Gastrocnemius medialis (tissue), 4 donors: ENCODE measurements around the gene NOL9. TPM values are rescaled to one million over a fixed set of nuclear protein-coding genes. Genes with fewer than 3 reads are reported as not detected.

Experiments used
- ATAC-seq, 2 donors: fragments of 150-250 bp; one replicate each; pipeline ENCODE4 v1.9.1; 2016
- DNase-seq, 2 donors: peaks; one replicate each; pipeline ENCODE4 v3.0.0-alpha.2; 2019
- H3K27ac ChIP-seq, 4 donors: fragments of 200-600 bp; sonication (generic); 1 replicate in 1 of 4; 2 replicates in 3 of 4; pipeline ENCODE4 v1.5.1; 2016 to 2018; ENCODE audit warnings: mild to moderate bottlenecking in 2 of 4, moderate library complexity in 1 of 4
- H3K27me3 ChIP-seq, 3 donors: fragments of 200-600 bp; sonication (generic) in 2 of 3; 1 replicate in 1 of 3; 2 replicates in 2 of 3; pipeline versions ENCODE4 v1.5.1 to v1.6.0; 2016 to 2019; ENCODE audit warnings: mild to moderate bottlenecking in 1 of 3, moderate library complexity in 1 of 3
- H3K36me3 ChIP-seq, 2 donors: fragments of 200-600 bp; sonication (generic) in 1 of 2; one replicate each; pipeline ENCODE4 v1.5.1; 2017 to 2018
- H3K4me1 ChIP-seq, 2 donors: fragments of 200-600 bp; sonication (generic) in 1 of 2; one replicate each; pipeline ENCODE4 v1.5.1; 2016 to 2017; ENCODE audit warnings: mild to moderate bottlenecking in 2 of 2
- H3K4me3 ChIP-seq, 4 donors: fragments of 200-600 bp; sonication (generic) in 3 of 4; 1 replicate in 1 of 4; 2 replicates in 3 of 4; pipeline ENCODE4 v1.5.1; 2016 to 2019; ENCODE audit warnings: mild to moderate bottlenecking in 2 of 4
- H3K9me3 ChIP-seq, 3 donors: fragments of 200-600 bp; sonication (generic) in 2 of 3; 1 replicate in 1 of 3; 2 replicates in 2 of 3; pipeline ENCODE4 v1.5.1; 2016 to 2019
- POLR2A ChIP-seq, 2 donors: fragments of 450-650 bp; IDR thresholded peaks; one replicate each; pipeline ENCODE4 v1.6.1; 2017; ENCODE audit warnings: antibody characterized with exemption in 2 of 2, mild to moderate bottlenecking in 2 of 2, moderate library complexity in 2 of 2
- in situ Hi-C, 4 donors: fragments of 200-750 bp; cut with MboI; loops; one replicate each; pipeline versions ENCODE4 v1.15.0 to v1.8.0; 2017; ENCODE audit warnings: low sequenced_read_pairs in 4 of 4
- intact Hi-C: fragments of 100-400 bp; cut with DNase I; formaldehyde crosslinking; loops from one replicate; pipeline ENCODE4 v1.15.1; 2023; ENCODE audit warnings: low total_unique reads
- total RNA-seq, 4 donors: library from RNA; depleted of rRNA; stranded (reverse); fragments of >200 nt; gene quantifications; one replicate each; pipeline versions ENCODE4 v1.1.0 to v1.2.3, GENCODE V29; 2016
- TF ChIP-seq, protein P1 (sequence below), 5 experiments: fragments of 450-650 bp in 3 of 5; fragments of 200-600 bp in 2 of 5; sonication (generic) in 2 of 5; IDR thresholded peaks in 4 of 5; conservative IDR thresholded peaks in 1 of 5; 1 replicate in 4 of 5; 2 replicates in 1 of 5; pipeline ENCODE4 v1.5.1; 2016 to 2019; ENCODE audit warnings: antibody characterized with exemption in 5 of 5, mild to moderate bottlenecking in 3 of 5, moderate library complexity in 3 of 5

NOL9 gene
- total RNA-seq, 4 donors from 2014 or later: 13.6 to 33.0 (median 21.9) TPM

DNA sequence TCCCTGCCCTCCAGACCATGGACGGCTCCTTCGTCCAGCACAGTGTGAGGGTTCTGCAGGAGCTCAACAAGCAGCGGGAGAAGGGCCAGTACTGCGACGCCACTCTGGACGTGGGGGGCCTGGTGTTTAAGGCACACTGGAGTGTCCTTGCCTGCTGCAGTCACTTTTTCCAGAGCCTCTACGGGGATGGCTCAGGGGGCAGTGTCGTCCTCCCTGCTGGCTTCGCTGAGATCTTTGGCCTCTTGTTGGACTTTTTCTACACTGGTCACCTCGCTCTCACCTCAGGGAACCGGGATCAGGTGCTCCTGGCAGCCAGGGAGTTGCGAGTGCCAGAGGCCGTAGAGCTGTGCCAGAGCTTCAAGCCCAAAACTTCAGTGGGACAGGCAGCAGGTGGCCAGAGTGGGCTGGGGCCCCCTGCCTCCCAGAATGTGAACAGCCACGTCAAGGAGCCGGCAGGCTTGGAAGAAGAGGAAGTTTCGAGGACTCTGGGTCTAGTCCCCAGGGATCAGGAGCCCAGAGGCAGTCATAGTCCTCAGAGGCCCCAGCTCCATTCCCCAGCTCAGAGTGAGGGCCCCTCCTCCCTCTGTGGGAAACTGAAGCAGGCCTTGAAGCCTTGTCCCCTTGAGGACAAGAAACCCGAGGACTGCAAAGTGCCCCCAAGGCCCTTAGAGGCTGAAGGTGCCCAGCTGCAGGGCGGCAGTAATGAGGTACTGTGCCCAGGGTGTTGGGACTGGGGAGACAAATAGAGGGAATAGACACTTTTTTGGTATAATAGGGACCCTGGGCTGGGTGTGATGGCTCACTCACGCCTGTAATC, 26.5 kb upstream of the NOL9 start:
- peak overlapping the region; percentile 80 to 94 (median 86) for H3K4me3 ChIP-seq
- H3K4me1 ChIP-seq: peaks cover 17 to 36% of the 10 kb centered on the region in 2 donors
- in situ Hi-C loops (loop anchor here in 1 of 4 donors (10.0 kb wide), 1 partner anchor 54 kb away; no protein-coding TSS in a partner anchor), intact Hi-C loops (loop anchor here (2.0 to 5.0 kb wide), 2 partner anchors 20 to 46 kb away; no protein-coding TSS in a partner anchor)
- H3K9me3 ChIP-seq: no peaks in the 10 kb centered on the region
- H3K27me3 ChIP-seq: no peaks in the 10 kb centered on the region
- H3K36me3 ChIP-seq: no peaks in the 10 kb centered on the region
- DNase-seq: peak in 1 of 2 donors; percentile 77
- no peak for TF ChIP-seq POLR2A (IDR thresholded peaks at IDR 0.05)
- TF ChIP-seq, protein P1, sequence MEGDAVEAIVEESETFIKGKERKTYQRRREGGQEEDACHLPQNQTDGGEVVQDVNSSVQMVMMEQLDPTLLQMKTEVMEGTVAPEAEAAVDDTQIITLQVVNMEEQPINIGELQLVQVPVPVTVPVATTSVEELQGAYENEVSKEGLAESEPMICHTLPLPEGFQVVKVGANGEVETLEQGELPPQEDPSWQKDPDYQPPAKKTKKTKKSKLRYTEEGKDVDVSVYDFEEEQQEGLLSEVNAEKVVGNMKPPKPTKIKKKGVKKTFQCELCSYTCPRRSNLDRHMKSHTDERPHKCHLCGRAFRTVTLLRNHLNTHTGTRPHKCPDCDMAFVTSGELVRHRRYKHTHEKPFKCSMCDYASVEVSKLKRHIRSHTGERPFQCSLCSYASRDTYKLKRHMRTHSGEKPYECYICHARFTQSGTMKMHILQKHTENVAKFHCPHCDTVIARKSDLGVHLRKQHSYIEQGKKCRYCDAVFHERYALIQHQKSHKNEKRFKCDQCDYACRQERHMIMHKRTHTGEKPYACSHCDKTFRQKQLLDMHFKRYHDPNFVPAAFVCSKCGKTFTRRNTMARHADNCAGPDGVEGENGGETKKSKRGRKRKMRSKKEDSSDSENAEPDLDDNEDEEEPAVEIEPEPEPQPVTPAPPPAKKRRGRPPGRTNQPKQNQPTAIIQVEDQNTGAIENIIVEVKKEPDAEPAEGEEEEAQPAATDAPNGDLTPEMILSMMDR (IDR thresholded peaks at IDR 0.05 in 4 of 5, conservative IDR thresholded peaks at IDR 0.05 in 1 of 5): peak in 1 of 5 experiments; percentile 20
- peak overlapping the region; percentile 91 to 98 (median 96) for H3K27ac ChIP-seq
- peak; percentile 10 to 36 for ATAC-seq

DNA sequence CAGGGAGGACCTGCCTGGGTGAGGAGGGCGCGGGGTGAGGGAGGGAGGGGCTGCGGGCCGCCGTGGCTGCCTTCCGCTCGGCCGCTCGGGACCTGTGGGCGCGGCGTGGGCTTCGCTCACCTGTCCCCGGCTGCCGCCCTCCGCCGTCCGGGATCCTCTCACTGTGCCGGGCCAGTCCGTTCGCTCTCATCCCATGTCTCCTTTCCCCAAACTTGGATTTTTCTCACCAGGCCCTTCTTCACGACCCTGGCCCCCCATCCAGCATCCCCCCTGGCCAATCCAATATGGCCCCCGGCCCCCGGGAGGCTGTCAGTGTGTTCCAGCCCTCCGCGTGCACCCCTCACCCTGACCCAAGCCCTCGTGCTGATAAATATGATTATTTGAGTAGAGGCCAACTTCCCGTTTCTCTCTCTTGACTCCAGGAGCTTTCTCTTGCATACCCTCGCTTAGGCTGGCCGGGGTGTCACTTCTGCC, 25.8 kb upstream of the NOL9 start:
- DNase-seq: no peak
- Histone ChIP-seq H3K9me3 (no peaks in the 10 kb centered on the region), H3K36me3 (no peaks in the 10 kb centered on the region), H3K4me1 (peaks cover 17 to 33% of the 10 kb centered on the region in 2 donors), H3K27me3 (no peaks in the 10 kb centered on the region), H3K27ac (peak overlapping the region; percentile 91 to 98 (median 96)), H3K4me3 (peak overlapping the region; percentile 80 to 94 (median 86))
- intact Hi-C loops (loop anchor here (2.0 to 5.0 kb wide), 2 partner anchors 21 to 47 kb away; no protein-coding TSS in a partner anchor), in situ Hi-C loops (loop anchor here in 1 of 4 donors (10.0 kb wide), 1 partner anchor 55 kb away; no protein-coding TSS in a partner anchor)
- peak; percentile 30 to 47 for ATAC-seq
- TF ChIP-seq, protein P1 (IDR thresholded peaks at IDR 0.05 in 4 of 5, conservative IDR thresholded peaks at IDR 0.05 in 1 of 5): no peak
- no peak for TF ChIP-seq POLR2A (IDR thresholded peaks at IDR 0.05)

DNA sequence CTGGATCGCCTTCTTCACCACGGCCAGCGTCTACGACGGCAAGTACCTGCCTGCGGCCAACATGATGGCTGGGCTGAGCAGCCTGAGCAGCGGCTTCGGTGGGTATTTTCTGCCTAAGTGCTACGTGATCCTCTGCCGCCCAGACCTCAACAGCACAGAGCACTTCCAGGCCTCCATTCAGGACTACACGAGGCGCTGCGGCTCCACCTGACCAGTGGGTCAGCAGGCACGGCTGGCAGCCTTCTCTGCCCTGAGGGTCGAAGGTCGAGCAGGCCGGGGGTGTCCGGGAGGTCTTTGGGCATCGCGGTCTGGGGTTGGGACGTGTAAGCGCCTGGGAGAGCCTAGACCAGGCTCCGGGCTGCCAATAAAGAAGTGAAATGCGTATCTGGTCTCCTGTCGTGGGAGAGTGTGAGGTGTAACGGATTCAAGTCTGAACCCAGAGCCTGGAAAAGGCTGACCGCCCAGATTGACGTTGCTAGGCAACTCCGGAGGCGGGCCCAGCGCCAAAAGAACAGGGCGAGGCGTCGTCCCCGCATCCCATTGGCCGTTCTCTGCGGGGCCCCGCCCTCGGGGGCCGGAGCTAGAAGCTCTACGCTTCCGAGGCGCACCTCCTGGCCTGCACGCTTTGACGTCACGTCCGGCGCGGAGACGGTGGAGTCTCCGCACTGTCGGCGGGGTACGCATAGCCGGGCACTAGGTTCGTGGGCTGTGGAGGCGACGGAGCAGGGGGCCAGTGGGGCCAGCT, 25.2 kb upstream of the NOL9 start, which contains the start of gene ZBTB48:
Gene ZBTB48 (plus strand): TSS at position 621 of the 745 bp plus-strand sequence. CDS start 616 bp downstream, outside the sequence.
- Histone ChIP-seq H3K4me3 (peak within 1 kb of the TSS; percentile 80 to 94 (median 86)), H3K36me3 (no peaks in the 10 kb centered on the region), H3K27ac (peak within 1 kb of the TSS; percentile 91 to 98 (median 96)), H3K27me3 (no peaks in the 10 kb centered on the region), H3K9me3 (no peaks in the 10 kb centered on the region), H3K4me1 (peaks cover 17 to 26% of the 10 kb centered on the region in 2 donors)
- intact Hi-C loops (loop anchor here (1.0 to 5.0 kb wide), 4 partner anchors 21 to 48 kb away; partner anchors contain the start of genes NOL9 and PHF13), in situ Hi-C loops (loop anchor here in 2 of 4 donors (10.0 kb wide), 1 partner anchor 55 kb away; no protein-coding TSS in a partner anchor)
- DNase-seq: peak; percentile 98 to 99
- peak; percentile 88 to 89 for ATAC-seq
- TF ChIP-seq, protein P1 (IDR thresholded peaks at IDR 0.05 in 4 of 5, conservative IDR thresholded peaks at IDR 0.05 in 1 of 5): no peak
- TF ChIP-seq POLR2A (IDR thresholded peaks at IDR 0.05): peak; percentile 95 to 97
